Keratinocyte (primary cell): ENCODE measurements around the gene L3MBTL4. TPM values are rescaled to one million over a fixed set of nuclear protein-coding genes. Genes with fewer than 3 reads are reported as not detected.

Source experiments
- DNase-seq: peaks from one replicate; pipeline ENCODE4 v3.0.0-alpha.2; 2011; ENCODE audit warnings: low read depth, missing footprints, low spot score
- FAIRE-seq: peaks from 2 replicates; lab custom pipeline; 2011; peaks lifted over from hg19 to GRCh38; lab: Jason Lieb, UNC
- H2AFZ ChIP-seq: 2 replicates; pipeline ENCODE4 v1.6.0; 2012; ENCODE audit warnings: low read length, control low read depth, inconsistent platforms; ENCODE audit not compliant: control insufficient read depth
- H3K27ac ChIP-seq: 2 replicates; pipeline ENCODE4 v1.5.1; 2011; ENCODE audit warnings: low read length; ENCODE audit not compliant: control insufficient read depth, insufficient read depth
- H3K27me3 ChIP-seq: 3 replicates; pipeline ENCODE4 v1.6.0; 2011; ENCODE audit warnings: low read length; ENCODE audit not compliant: control insufficient read depth, insufficient read depth; ENCODE audit errors: extremely low read depth
- H3K36me3 ChIP-seq, 2 experiments: 2 replicates in 1 of 2; 3 replicates in 1 of 2; pipeline ENCODE4 v1.5.1; 2011; ENCODE audit warnings: low read length in 2 of 2, mild to moderate bottlenecking in 1 of 2; ENCODE audit not compliant: control insufficient read depth in 2 of 2, insufficient read depth in 2 of 2; ENCODE audit errors: extremely low read depth in 1 of 2
- H3K4me1 ChIP-seq: 3 replicates; pipeline ENCODE4 v1.5.1; 2011; ENCODE audit warnings: low read length; ENCODE audit not compliant: control insufficient read depth, insufficient read depth; ENCODE audit errors: extremely low read depth
- H3K4me2 ChIP-seq: 3 replicates; pipeline ENCODE4 v1.6.0; 2011; ENCODE audit warnings: low read depth, low read length; ENCODE audit not compliant: control insufficient read depth, insufficient read depth; ENCODE audit errors: extremely low read depth
- H3K4me3 ChIP-seq, 3 experiments: fragments of 200-600 bp in 1 of 3; sonication (generic) in 1 of 3; 2 replicates in 2 of 3; 3 replicates in 1 of 3; pipeline ENCODE4 v1.5.1; 2011 to 2016; ENCODE audit warnings: low read length in 3 of 3, mild to moderate bottlenecking in 3 of 3, control low read depth in 2 of 3, inconsistent platforms in 1 of 3, low read depth in 1 of 3, mixed read lengths in 1 of 3, mixed run types in 1 of 3, moderate library complexity in 1 of 3; ENCODE audit not compliant: control insufficient read depth in 2 of 3, insufficient read depth in 2 of 3; ENCODE audit errors: extremely low read depth in 1 of 3
- H3K79me2 ChIP-seq: 2 replicates; pipeline ENCODE4 v1.6.0; 2012; ENCODE audit warnings: low read length; ENCODE audit not compliant: control insufficient read depth, insufficient read depth
- H3K9ac ChIP-seq: 3 replicates; pipeline ENCODE4 v1.6.0; 2011; ENCODE audit warnings: low read length; ENCODE audit not compliant: control insufficient read depth, insufficient read depth; ENCODE audit errors: extremely low read depth
- H3K9me1 ChIP-seq: 3 replicates; pipeline ENCODE4 v1.6.0; 2011; ENCODE audit warnings: low read length; ENCODE audit not compliant: control insufficient read depth, insufficient read depth; ENCODE audit errors: extremely low read depth
- H3K9me3 ChIP-seq: 2 replicates; pipeline ENCODE4 v1.5.1; 2012; ENCODE audit warnings: low read depth, low read length; ENCODE audit not compliant: control insufficient read depth
- H4K20me1 ChIP-seq: 3 replicates; pipeline ENCODE4 v1.6.0; 2011; ENCODE audit warnings: low read length; ENCODE audit not compliant: control insufficient read depth, insufficient read depth; ENCODE audit errors: extremely low read depth
- EZH2 ChIP-seq: IDR thresholded peaks from one replicate; pipeline ENCODE4 v1.6.1; 2012; ENCODE audit warnings: inconsistent platforms, mild to moderate bottlenecking, low read length, moderate library complexity
- dilution Hi-C: fragments of 300-500 bp; cut with MboI; formaldehyde crosslinking; loops from one replicate; pipeline ENCODE4 v1.7.0; 2020; ENCODE audit warnings: low sequenced_read_pairs; ENCODE audit not compliant: extremely low pct_ligation_motif_present
- polyA plus RNA-seq, 5 experiments: library from polyadenylated mRNA; depleted of rRNA in 3 of 5; stranded (reverse) in 3 of 5; stranded (forward) in 1 of 5; unstranded in 1 of 5; fragments of >200 nt; gene quantifications; 1 replicate in 1 of 5; 2 replicates in 3 of 5; 3 replicates in 1 of 5; pipeline versions ENCODE4 v1.2.1 to v1.2.3, GENCODE V29; 2011 to 2012; ENCODE audit warnings: missing spikeins in 2 of 5, low read depth in 1 of 5, low replicate concordance in 1 of 5
- TF ChIP-seq, protein P1 (sequence below), 3 experiments: IDR thresholded peaks in 1 of 3; conservative IDR thresholded peaks in 1 of 3; optimal IDR thresholded peaks in 1 of 3; 2 replicates in 2 of 3; 3 replicates in 1 of 3; pipeline versions ENCODE3 to v1.5.1; 2011; ENCODE audit warnings: low read length in 3 of 3, mild to moderate bottlenecking in 3 of 3, moderate library complexity in 2 of 3, control low read depth in 1 of 3, inconsistent platforms in 1 of 3; ENCODE audit not compliant: insufficient read depth in 2 of 3; ENCODE audit errors: extremely low read depth in 1 of 3

The L3MBTL4 gene
- polyA plus RNA-seq, 1 donor (not counting 4 experiments of a cell fraction or from before 2014, with no cell fraction given): 0.17 TPM

- Histone ChIP-seq H4K20me1 (no peaks in the 10 kb centered on the region), H3K4me3 (no peak overlapping the region), H3K9me1 (no peaks in the 10 kb centered on the region), H3K79me2 (no peaks in the 10 kb centered on the region), H3K27ac (no peak overlapping the region), H3K9ac (no peak overlapping the region), H3K36me3 (no peaks in the 10 kb centered on the region), H3K27me3 (no peaks in the 10 kb centered on the region), H3K4me1 (no peaks in the 10 kb centered on the region), H3K9me3 (no peaks in the 10 kb centered on the region), H2AFZ (no peak overlapping the region), H3K4me2 (no peak overlapping the region)
- FAIRE-seq (no peak), DNase-seq (no peak)
- TF ChIP-seq, protein P1, sequence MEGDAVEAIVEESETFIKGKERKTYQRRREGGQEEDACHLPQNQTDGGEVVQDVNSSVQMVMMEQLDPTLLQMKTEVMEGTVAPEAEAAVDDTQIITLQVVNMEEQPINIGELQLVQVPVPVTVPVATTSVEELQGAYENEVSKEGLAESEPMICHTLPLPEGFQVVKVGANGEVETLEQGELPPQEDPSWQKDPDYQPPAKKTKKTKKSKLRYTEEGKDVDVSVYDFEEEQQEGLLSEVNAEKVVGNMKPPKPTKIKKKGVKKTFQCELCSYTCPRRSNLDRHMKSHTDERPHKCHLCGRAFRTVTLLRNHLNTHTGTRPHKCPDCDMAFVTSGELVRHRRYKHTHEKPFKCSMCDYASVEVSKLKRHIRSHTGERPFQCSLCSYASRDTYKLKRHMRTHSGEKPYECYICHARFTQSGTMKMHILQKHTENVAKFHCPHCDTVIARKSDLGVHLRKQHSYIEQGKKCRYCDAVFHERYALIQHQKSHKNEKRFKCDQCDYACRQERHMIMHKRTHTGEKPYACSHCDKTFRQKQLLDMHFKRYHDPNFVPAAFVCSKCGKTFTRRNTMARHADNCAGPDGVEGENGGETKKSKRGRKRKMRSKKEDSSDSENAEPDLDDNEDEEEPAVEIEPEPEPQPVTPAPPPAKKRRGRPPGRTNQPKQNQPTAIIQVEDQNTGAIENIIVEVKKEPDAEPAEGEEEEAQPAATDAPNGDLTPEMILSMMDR (optimal IDR thresholded peaks at IDR 0.05 in 1 of 3, IDR thresholded peaks at IDR 0.05 in 1 of 3, conservative IDR thresholded peaks at IDR 0.05 in 1 of 3; ENCODE audit: extremely low read depth in 1 of 3, insufficient read depth in 2 of 3, low read length in 3 of 3): no peak
- TF ChIP-seq EZH2: no peak
- dilution Hi-C loops: no loop called here
These were observed 383.7 kb downstream of the L3MBTL4 start for GRCh38 chr18:6031002-6031401.

GRCh38 chr18:6024745-6025248 is 389.9 kb downstream of the L3MBTL4 start:
- no peaks in the 10 kb centered on the region for H3K79me2 ChIP-seq
- no peak for DNase-seq
- H3K4me2 ChIP-seq: no peak overlapping the region
- H2AFZ ChIP-seq: no peak overlapping the region
- no peaks in the 10 kb centered on the region for H3K9me3 ChIP-seq
- H4K20me1 ChIP-seq: no peaks in the 10 kb centered on the region
- dilution Hi-C loops: no loop called here
- H3K9me1 ChIP-seq: no peaks in the 10 kb centered on the region
- no peaks in the 10 kb centered on the region for H3K36me3 ChIP-seq
- TF ChIP-seq, protein P1 (optimal IDR thresholded peaks at IDR 0.05 in 1 of 3, IDR thresholded peaks at IDR 0.05 in 1 of 3, conservative IDR thresholded peaks at IDR 0.05 in 1 of 3; ENCODE audit: extremely low read depth in 1 of 3, insufficient read depth in 2 of 3, low read length in 3 of 3): no peak
- FAIRE-seq: no peak
- H3K4me1 ChIP-seq: no peaks in the 10 kb centered on the region
- H3K27me3 ChIP-seq: no peaks in the 10 kb centered on the region
- no peak overlapping the region for H3K4me3 ChIP-seq
- no peak overlapping the region for H3K27ac ChIP-seq
- no peak overlapping the region for H3K9ac ChIP-seq
